Activated CD4-positive, alpha-beta memory T cell treated with anti-CD3 and anti-CD28 coated beads for 36 hours (primary cell): Measurements from ENCODE around the gene GUCY1A2. TPM values are rescaled to one million over a fixed set of nuclear protein-coding genes. Genes with fewer than 3 reads are reported as not detected.
"Not testable (repeated sequence)": the region's sequence is repeated elsewhere in the genome, so short reads cannot be mapped to it uniquely, and the experiment has no call there.

Experiments
- CTCF ChIA-PET: fragments of 350-600 bp; sonication (Branson Sonifier 250); formaldehyde crosslinking; loops from one replicate; lab custom pipeline; 2021; ENCODE audit warnings: antibody characterized with exemption, inconsistent platforms; lab: Charles Lee
- POLR2A ChIA-PET: fragments of 350-600 bp; sonication (Branson Sonifier 250); formaldehyde crosslinking; loops from one replicate; lab custom pipeline; 2021; ENCODE audit warnings: antibody characterized with exemption; lab: Charles Lee
- DNase-seq: peaks from one replicate; pipeline ENCODE4 v3.0.0-alpha.2; 2020
- H3K27ac Mint-ChIP-seq: one replicate; pipeline ENCODE4 v1.8.0; 2021; ENCODE audit warnings: mixed read lengths
- H3K27me3 Mint-ChIP-seq: one replicate; pipeline ENCODE4 v1.8.0; 2021; ENCODE audit warnings: mixed read lengths
- H3K36me3 Mint-ChIP-seq: one replicate; pipeline ENCODE4 v1.8.0; 2021; ENCODE audit warnings: mixed read lengths
- H3K4me1 Mint-ChIP-seq: one replicate; pipeline ENCODE4 v1.8.0; 2021; ENCODE audit warnings: low read depth, mixed read lengths
- H3K4me3 Mint-ChIP-seq: one replicate; pipeline ENCODE4 v1.8.0; 2021; ENCODE audit warnings: mild to moderate bottlenecking, mixed read lengths
- H3K9me3 Mint-ChIP-seq: one replicate; pipeline ENCODE4 v1.8.0; 2021; ENCODE audit warnings: mixed read lengths
- intact Hi-C: fragments of 100-400 bp; cut with micrococcal nuclease; formaldehyde crosslinking; loops from one replicate; pipeline ENCODE4 v1.15.1; 2023
- total RNA-seq, 2 experiments: library from RNA; stranded (reverse); gene quantifications; one replicate each; pipeline ENCODE4 v1.2.3, GENCODE V29; 2021

The GUCY1A2 gene
- total RNA-seq, 2 experiments from 2014 or later: not detected

DNA sequence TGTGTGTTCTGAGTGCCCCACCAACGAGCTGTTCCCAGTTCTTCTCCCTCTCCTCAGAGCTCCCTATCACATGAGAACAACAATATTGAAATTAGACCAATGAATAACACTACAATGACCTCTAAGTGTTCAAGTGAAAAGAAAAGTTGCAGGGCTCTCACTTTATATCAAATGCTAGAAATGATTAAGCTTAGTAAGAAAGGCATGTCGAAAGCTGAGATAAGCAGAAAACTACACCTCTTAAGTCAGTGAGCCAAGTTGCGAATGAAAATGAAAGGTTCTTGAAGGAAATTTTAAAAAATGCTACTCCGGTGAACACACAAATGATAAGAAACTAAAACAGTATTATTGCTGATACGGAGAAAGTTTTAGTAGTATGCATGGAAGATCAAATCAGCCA is 199.8 kb downstream of the GUCY1A2 start:
- no peak overlapping the region for H3K4me3 Mint-ChIP-seq
- H3K9me3 Mint-ChIP-seq: peaks cover 19% of the 10 kb centered on the region
- no peaks in the 10 kb centered on the region for H3K27me3 Mint-ChIP-seq
- POLR2A ChIA-PET: no interaction called here
- intact Hi-C loops: no loop called here
- CTCF ChIA-PET: no interaction called here
- no peak overlapping the region for H3K27ac Mint-ChIP-seq
- no peak for DNase-seq
- H3K4me1 Mint-ChIP-seq: no peaks in the 10 kb centered on the region
- H3K36me3 Mint-ChIP-seq: no peaks in the 10 kb centered on the region

DNA sequence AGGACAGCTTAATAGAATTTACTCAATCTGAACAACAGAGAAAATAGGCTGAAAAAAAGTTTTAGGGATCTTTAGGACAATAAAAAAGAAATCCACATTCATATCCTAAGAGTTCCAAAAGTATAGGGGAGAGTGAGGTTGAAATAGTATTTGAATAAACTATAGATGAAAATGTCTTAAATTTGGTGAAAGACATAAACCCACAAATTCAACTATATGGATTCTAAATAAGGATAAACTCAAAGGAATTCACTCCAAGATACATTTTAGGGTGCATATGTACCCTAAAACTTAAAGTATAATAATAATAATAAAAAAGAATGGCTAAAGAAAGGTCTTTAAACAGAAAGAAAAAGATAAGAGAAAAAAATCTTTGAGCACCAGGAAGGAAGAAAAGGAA is 203.1 kb downstream of the GUCY1A2 start:
- Mint-ChIP-seq H3K27ac (no peak overlapping the region), H3K9me3 (peaks cover 12% of the 10 kb centered on the region), H3K4me3 (no peak overlapping the region), H3K4me1 (no peaks in the 10 kb centered on the region), H3K27me3 (no peaks in the 10 kb centered on the region), H3K36me3 (no peaks in the 10 kb centered on the region)
- POLR2A ChIA-PET: no interaction called here
- no peak for DNase-seq
- CTCF ChIA-PET: no interaction called here
- intact Hi-C loops: no loop called here

DNA sequence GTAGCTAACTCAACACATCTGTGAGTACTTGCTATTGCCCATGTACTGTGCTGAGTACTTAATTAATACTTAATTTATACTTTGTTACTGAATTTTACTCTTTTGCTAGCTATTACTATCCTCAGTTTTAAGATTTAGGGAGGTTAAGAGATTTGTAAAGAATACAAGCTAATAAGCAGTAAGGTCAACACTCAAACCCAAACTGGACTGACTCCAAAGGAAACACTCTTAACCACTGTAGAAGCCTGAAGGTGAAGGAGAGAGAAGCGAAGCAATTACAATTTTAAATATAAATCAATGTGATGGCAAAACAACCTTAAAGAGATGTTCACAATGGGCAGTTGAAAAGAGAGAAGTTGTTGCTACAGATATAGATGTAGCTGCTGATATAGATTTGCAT is 204.5 kb downstream of the GUCY1A2 start:
- peaks cover 10% of the 10 kb centered on the region for H3K9me3 Mint-ChIP-seq
- no peaks in the 10 kb centered on the region for H3K4me1 Mint-ChIP-seq
- no peak overlapping the region for H3K4me3 Mint-ChIP-seq
- POLR2A ChIA-PET: no interaction called here
- no peak overlapping the region for H3K27ac Mint-ChIP-seq
- no peaks in the 10 kb centered on the region for H3K36me3 Mint-ChIP-seq
- intact Hi-C loops: no loop called here
- H3K27me3 Mint-ChIP-seq: no peaks in the 10 kb centered on the region
- DNase-seq: no peak
- CTCF ChIA-PET: no interaction called here

DNA sequence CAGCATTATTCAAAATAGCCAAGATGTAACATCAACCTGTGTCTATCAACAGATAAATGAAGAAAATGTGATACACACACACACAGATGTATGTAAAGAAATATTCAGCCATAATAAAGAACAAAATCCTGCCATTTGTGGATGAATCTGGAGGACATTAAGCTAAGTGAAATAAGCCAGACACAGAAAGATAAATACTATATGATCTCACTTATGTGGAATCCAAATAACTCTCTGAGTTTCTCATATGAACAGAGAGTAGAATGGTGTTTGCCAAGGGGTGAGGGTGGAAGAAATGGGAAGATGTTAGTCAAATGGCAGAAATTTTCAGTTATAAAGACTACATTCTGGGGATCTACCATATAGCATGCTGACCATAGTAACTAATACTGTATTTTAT is 224.2 kb downstream of the GUCY1A2 start:
- H3K36me3 Mint-ChIP-seq: no peaks in the 10 kb centered on the region
- CTCF ChIA-PET: interaction anchor here (0.6 kb wide), 1 partner anchor 347 kb away, joined by 5 read pairs; no protein-coding TSS in a partner anchor
- no peaks in the 10 kb centered on the region for H3K27me3 Mint-ChIP-seq
- no peak overlapping the region for H3K27ac Mint-ChIP-seq
- DNase-seq: no peak
- peaks cover 21% of the 10 kb centered on the region for H3K9me3 Mint-ChIP-seq
- intact Hi-C loops: no loop called here
- POLR2A ChIA-PET: no interaction called here
- no peaks in the 10 kb centered on the region for H3K4me1 Mint-ChIP-seq
- no peak overlapping the region for H3K4me3 Mint-ChIP-seq

DNA sequence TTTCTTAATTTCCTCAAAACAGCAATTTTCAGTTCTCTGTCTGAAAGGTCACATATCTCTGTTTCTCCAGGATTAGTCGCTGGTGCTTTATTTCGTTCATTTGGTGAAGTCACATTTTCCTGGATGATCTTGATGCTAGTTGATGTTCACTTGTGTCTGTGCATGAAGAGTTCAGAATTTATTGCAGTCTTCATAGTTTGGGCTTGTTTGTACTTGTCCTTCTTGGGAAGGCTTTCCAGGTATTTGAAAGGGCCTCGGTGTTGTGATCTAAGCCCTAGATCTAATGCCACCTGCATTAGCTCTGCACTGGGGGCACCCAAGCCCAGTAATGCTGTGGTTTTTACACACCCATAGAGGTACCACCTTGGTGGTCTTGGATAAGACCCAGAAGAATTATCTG is 228.9 kb downstream of the GUCY1A2 start:
- Mint-ChIP-seq H3K27ac (no peak overlapping the region), H3K4me3 (no peak overlapping the region), H3K27me3 (no peaks in the 10 kb centered on the region), H3K4me1 (no peaks in the 10 kb centered on the region), H3K9me3 (peaks cover 19% of the 10 kb centered on the region), H3K36me3 (no peaks in the 10 kb centered on the region)
- intact Hi-C loops: no loop called here
- ChIA-PET CTCF (no interaction called here), POLR2A (no interaction called here)
- no peak for DNase-seq

DNA sequence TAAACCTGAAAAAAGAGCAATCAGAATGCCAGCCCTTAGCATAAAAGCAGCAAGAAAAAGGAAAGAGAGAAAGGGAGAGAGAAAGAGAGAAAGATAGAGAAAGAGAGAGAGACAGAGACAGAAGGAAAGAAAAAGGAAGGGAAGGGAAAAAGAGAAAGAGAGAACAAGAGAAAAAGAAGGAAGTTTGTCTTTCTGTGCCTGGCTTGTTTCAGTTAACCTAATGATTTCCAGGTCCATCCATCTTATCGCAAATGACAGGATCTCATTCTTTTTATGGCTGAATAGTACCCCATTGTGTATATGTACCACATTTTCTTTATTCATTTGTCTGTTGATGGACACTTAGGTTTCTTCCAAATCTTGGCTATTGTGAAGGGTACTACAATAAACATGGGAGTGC is 230.8 kb downstream of the GUCY1A2 start:
- DNase-seq: no peak
- Mint-ChIP-seq H3K9me3 (peaks cover 18% of the 10 kb centered on the region), H3K27me3 (no peaks in the 10 kb centered on the region), H3K4me1 (no peaks in the 10 kb centered on the region), H3K27ac (no peak overlapping the region), H3K4me3 (no peak overlapping the region), H3K36me3 (no peaks in the 10 kb centered on the region)
- ChIA-PET CTCF (no interaction called here), POLR2A (no interaction called here)
- intact Hi-C loops: no loop called here

DNA sequence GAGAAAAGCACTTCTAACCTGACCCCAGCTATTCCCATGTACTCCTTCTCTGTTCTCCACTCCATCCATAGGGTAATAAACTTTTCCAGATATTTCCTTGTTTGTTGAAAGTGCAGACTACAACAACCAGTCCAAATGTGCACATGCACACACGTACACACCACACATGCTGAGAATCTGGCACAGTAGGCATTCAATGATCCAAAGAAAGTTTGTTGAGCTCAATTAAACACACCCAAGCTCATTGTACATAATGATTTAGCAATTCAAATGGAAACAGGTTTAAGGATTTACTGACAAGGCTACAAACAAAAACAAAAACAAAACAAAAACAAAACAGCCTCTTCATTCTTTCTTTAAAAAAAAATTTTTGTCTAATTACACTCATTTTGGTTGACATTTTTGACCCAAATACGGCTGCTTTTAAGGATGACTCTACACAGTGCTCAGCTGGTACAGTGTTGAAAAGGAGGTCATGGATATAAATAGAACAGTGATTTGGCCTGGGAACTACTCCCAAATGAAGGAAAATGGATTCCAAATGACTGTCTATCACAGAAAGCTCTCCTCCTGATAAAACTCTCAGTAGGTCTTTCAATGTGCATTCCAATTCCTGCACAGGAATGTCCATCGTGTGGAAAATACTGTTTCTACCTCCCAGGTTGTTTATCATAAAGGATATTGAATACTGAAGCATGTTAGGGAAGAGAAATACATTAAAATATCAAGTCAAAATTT is 232.2 kb downstream of the GUCY1A2 start:
- ChIA-PET POLR2A (no interaction called here), CTCF (no interaction called here)
- no peaks in the 10 kb centered on the region for H3K27me3 Mint-ChIP-seq
- peaks cover 13% of the 10 kb centered on the region for H3K9me3 Mint-ChIP-seq
- no peak overlapping the region for H3K4me3 Mint-ChIP-seq
- H3K4me1 Mint-ChIP-seq: no peaks in the 10 kb centered on the region
- DNase-seq: no peak
- intact Hi-C loops: no loop called here
- no peaks in the 10 kb centered on the region for H3K36me3 Mint-ChIP-seq
- no peak overlapping the region for H3K27ac Mint-ChIP-seq

DNA sequence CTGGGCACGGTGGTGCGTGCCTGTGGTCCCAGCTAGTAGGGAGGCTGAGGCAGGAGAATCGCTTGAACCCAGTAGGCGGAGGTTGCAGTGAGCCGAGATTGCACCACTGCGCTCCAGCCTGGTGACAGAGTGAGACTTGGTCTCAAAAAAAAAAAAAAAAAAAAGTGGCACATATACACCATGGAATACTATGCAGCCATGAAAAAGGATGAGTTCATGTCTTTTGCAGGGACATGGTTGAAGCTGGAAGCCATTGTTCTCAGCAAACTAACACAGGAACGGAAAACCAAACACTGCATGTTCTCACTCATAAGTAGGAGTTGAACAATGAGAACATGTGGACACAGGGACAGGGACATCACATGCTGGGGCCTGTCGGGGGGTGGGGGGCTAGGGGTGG is 241.0 kb downstream of the GUCY1A2 start:
- CTCF ChIA-PET, H3K27ac Mint-ChIP-seq, DNase-seq, intact Hi-C loops, H3K27me3 Mint-ChIP-seq, POLR2A ChIA-PET, H3K36me3 Mint-ChIP-seq, H3K4me1 Mint-ChIP-seq, H3K4me3 Mint-ChIP-seq: not testable (repeated sequence)
- H3K9me3 Mint-ChIP-seq: peaks cover 13% of the 10 kb centered on the region

DNA sequence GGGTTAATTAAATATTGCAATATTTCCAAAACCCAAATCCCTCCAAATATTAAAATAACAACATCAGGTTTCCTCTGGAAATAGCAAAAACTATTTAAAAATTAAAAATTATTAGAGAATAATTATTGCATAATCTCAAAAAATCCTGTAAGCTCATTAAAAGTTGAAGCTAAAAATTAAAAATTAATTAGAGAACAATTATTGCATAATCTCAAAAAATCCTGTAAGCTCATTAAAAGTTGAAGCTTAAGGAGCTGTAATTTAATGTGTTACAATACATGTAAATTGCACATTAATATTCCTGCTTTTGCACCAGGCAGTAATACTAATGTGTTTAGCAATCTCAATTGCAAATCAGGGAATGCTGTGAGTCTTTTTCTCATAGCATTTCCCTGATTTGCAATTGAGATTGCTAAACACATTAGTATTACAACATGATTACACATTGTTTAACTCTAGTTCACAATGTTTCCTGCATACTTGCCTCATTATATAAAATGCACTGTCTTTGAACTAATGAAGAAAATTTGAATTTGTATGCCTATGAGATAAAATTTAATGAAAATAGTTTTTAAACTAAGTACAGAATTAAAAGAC is 247.7 kb downstream of the GUCY1A2 start:
- POLR2A ChIA-PET: no interaction called here
- Mint-ChIP-seq H3K27ac (no peak overlapping the region), H3K9me3 (peaks cover 4% of the 10 kb centered on the region), H3K4me3 (no peak overlapping the region), H3K36me3 (no peaks in the 10 kb centered on the region), H3K4me1 (no peaks in the 10 kb centered on the region), H3K27me3 (no peaks in the 10 kb centered on the region)
- no peak for DNase-seq
- CTCF ChIA-PET: no interaction called here
- intact Hi-C loops: no loop called here

DNA sequence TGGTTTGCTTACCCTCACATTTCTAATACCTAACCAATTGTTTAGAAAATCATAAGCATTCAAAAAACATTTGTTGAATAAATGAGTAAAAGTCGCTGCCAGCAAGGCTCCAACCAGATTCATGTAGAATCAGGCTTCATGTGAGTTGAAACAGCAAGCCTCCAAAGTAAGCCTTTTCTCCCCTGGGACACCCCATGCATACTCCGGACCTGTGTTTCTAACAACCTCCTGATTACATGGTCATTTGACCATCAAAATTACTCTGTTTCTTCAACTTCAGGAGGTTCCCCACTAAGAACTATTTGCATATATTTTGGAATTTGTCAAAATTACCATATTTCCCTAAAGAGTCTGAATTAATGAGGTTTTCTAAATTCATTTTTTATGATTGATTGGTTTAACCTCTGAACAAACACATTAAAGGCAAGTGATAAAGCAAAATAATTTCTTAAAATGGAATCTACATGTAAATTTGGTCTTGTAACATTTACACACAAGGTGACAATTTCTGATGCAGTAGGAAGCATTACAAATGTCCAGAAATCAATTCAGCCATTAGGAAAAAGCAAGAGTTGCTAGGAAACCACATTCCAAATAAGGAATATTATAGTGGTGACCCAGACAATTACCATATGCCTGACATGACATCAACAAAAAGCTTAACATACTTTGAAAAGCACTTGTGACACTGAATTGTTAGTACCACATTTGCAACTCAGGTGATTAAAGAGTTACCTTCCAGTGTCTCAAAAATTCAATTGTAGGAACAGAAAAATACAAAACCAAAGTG is 252.6 kb downstream of the GUCY1A2 start:
- DNase-seq: no peak
- Mint-ChIP-seq H3K27me3 (no peaks in the 10 kb centered on the region), H3K36me3 (no peaks in the 10 kb centered on the region), H3K4me1 (no peaks in the 10 kb centered on the region), H3K27ac (no peak overlapping the region), H3K9me3 (no peaks in the 10 kb centered on the region), H3K4me3 (no peak overlapping the region)
- ChIA-PET CTCF (no interaction called here), POLR2A (no interaction called here)
- intact Hi-C loops: no loop called here

DNA sequence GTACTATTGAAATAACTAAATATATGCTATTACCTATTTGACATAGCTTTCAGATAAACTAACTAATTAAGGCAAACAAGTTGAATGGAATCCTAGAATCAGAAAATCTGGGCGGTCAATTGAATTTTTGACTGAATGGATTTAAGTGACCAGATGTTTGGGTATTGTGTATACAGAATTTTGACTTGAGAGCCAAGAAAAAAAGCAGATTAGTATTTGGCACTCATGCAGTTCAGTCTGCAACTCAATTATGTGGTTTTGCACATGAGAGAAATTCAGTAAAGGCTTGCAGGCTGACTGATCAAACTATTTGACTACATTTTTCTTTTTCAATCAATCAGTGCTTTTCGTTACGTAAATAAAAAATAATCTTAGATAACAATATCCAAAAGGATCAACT is 254.8 kb downstream of the GUCY1A2 start:
- no peak for DNase-seq
- H3K9me3 Mint-ChIP-seq: peaks cover 3% of the 10 kb centered on the region
- no peak overlapping the region for H3K27ac Mint-ChIP-seq
- no peaks in the 10 kb centered on the region for H3K4me1 Mint-ChIP-seq
- CTCF ChIA-PET: no interaction called here
- no peak overlapping the region for H3K4me3 Mint-ChIP-seq
- POLR2A ChIA-PET: no interaction called here
- no peaks in the 10 kb centered on the region for H3K36me3 Mint-ChIP-seq
- H3K27me3 Mint-ChIP-seq: no peaks in the 10 kb centered on the region
- intact Hi-C loops: no loop called here

DNA sequence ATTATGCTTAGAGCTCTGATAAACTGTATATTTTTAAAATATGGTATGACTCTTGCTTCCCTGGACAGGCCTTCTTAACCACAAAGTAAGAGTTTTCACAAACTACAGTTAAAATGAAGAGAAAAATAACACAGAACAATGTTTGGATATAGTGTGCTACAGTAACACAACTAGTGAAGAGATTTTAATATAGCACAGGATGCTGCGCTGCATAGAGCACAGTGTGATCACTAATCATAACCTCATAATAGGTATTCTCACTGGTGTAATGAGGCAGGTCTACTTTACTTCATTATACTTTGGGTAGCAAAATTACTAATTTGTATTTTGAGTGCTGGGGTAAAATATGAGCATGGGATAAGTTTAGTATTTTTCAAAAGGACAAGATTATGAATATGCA is 256.5 kb downstream of the GUCY1A2 start:
- CTCF ChIA-PET: no interaction called here
- intact Hi-C loops: no loop called here

More for the DNA sequence above, 256.5 kb downstream of the GUCY1A2 start:
- peaks cover 11% of the 10 kb centered on the region for H3K9me3 Mint-ChIP-seq
- no peaks in the 10 kb centered on the region for H3K4me1 Mint-ChIP-seq
- H3K36me3 Mint-ChIP-seq: no peaks in the 10 kb centered on the region
- DNase-seq: no peak
- POLR2A ChIA-PET: no interaction called here
- H3K4me3 Mint-ChIP-seq: no peak overlapping the region
- no peaks in the 10 kb centered on the region for H3K27me3 Mint-ChIP-seq
- H3K27ac Mint-ChIP-seq: no peak overlapping the region
